OCI-LY7 (cell line): ENCODE data around the gene FBXL16.

ENCODE experiments used
- CTCF ChIP-seq: fragments of 200-600 bp; sonication (generic); conservative IDR thresholded peaks from 2 replicates; pipeline ENCODE4 v1.5.1; 2014; ENCODE audit warnings: mild to moderate bottlenecking, antibody characterized with exemption, low read length, moderate library complexity, mixed read lengths
- EZH2phosphoT487 ChIP-seq: fragments of 200-600 bp; sonication (generic); IDR thresholded peaks from 2 replicates; pipeline ENCODE4 v1.6.1; 2018; ENCODE audit warnings: low read depth, borderline replicate concordance, mild to moderate bottlenecking, mixed run types, antibody characterized with exemption, low read length, moderate library complexity, mixed read lengths

DNA sequence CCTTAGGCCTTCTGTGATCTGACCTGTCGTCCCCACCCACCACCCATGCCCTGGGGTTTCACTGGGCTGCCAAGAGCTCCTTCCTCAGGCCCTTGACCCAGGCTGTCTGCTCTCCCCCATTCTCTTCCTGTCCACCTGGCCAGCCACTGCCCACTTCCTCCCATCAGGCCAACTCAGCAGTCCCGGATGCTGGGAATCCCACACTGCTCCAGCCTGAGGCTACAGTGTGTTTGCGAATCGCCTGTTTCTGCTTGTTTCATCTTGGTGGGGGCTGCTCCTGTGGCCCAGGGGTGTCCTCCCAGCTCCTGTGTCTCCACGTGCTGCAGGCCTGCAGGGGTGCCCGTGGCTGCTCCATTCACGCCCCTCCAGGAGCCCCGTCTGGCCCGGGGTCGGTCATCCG is 8.5 kb upstream of the FBXL16 start:
- TF ChIP-seq CTCF: no peak
- no peak for TF ChIP-seq EZH2phosphoT487
